HG03575 (cell line): ENCODE measurements around the gene ALS2CL.

Experiments
- ATAC-seq: cut with Tn5 transposase; IDR thresholded peaks from one replicate; pipeline ENCODE4 v1.9.1; 2021; ENCODE audit not compliant: unreplicated experiment, insufficient number of reproducible peaks, low FRiP score; ENCODE audit errors: extremely low read depth

Gene ALS2CL

GRCh38 chr3:46717447-46718231, 24.2 kb upstream of the ALS2CL start, which contains the start of gene PRSS50:
TSS of gene PRSS50 (minus strand) at chr3:46717869. CDS start at chr3:46717824, 45 bp downstream.
- ATAC-seq, result no peak

DNA sequence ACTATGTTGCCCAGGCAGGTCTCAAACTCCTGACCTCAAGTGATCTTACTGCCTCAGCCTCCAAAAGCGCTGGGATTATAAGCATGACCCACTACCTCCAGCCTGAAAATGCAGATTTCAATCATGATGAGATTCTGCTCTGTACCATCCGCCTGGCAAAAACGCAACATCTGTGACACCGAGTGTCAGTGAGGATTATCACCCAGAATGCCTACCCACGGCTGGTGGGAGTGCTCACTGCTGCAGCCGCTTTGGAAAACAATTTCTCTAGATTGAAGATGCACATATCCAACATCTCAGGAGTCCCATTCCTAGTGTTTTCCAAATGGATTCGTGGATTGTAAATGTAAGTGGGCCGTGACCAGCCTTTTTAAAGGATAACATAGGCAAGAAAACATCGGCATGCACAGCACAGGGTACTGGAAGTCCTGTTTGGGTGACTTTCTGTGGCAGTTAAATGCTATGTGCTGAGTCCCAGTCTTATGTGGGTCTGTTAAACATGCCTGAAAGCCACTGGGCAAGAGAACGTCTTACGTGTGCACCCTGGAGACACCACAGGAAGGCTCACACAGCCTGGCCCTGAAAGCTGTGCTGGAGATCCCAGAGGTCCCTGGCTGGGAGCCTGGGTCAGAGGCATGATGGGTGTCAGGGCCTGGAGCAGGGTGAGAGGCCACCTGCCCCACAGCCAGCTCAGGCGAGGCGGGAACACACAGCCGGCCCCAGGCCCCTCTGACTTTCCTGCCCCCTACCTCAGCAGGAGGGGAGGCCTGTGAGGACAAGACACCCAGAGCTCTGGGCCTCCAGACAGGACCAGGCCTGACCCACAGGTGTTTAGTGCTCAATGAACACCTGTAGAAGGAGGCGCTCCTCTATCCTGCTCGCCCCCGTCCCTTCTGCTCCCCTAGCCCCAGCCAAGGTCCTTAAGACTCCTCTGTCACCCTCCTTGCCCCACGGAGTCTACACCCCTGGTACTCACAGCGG, 23.3 kb upstream of the ALS2CL start:
- ATAC-seq, result no peak

GRCh38 chr3:46715507-46716175, 22.2 kb upstream of the ALS2CL start:
- ATAC-seq, result no peak

- no peak for ATAC-seq
Measured at GRCh38 chr3:46714728-46715506, 21.4 kb upstream of the ALS2CL start.

DNA sequence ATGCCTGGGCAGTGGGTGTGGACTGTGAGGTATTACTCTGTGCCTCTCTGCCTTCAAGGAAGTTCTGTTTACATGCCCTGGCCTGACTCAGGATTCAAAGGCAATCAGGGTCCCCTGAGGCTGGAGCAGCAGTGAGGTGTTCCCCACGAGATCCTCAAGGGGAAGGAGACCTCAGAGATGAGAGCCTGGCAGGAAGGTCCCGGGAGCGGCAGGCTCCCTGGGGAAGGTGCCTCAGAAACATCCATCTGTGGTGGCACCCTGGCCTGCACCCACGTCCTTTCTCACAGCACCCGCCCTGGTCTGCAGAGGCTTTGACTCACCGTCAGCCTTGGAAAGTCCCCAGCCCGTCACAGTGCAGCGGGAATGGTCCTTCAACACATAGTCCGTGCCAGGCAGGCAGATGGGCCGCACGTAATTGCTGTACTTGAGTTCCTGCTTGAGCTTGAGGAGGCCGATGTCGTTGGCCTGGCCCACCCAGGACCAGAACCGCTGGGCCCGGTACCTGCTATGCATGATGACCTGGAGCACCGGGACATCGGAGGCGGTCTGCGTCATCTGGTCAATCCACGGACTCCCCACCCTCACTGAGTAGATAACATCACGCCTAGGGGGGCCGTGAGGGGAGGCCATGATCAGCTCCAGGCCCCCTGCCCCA, 20.5 kb upstream of the ALS2CL start:
- ATAC-seq, result no peak

- ATAC-seq, result no peak
Measured at GRCh38 chr3:46713050-46713897, 19.8 kb upstream of the ALS2CL start.

DNA sequence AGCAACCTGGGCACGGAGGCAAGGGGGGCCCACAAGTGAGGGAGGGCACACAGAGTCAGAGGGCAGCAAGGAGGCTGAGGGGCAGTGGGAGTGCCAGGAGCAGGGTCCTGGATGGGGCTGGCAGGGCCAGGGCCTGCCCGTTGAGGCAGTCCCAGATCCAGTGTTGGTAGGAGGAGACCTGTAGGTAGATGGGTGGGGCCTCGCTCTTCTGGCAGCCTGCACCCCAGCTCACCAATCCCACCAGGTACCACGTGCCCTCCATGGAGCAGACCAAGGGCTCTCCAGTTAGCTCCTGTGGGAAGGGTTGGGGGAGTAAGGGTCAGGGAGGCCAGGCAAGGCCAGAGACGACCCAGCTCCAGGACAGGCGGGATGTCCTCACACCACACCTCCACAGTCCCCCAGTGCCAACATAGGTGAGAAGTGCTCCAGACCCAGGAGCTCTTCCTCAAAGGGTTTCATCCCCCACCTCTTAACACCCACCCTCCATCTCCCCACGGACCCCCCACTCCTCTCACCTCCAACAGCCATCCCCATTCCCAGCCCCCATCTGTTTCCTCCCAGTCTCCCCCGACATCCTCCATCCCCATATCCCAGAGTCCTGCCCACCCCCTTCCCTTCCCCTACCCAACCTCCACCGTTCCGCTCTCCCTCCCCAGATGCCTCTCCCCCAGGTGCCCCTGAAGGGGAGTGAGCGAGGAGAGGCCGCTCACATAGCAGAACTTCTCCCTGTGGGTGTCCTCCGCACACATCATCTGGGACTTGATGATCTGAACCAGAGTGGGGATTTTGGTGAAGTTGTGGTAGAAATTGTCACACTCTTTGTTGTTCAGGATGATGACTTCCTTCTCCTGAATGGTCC, 18.9 kb upstream of the ALS2CL start:
- ATAC-seq, result no peak

DNA sequence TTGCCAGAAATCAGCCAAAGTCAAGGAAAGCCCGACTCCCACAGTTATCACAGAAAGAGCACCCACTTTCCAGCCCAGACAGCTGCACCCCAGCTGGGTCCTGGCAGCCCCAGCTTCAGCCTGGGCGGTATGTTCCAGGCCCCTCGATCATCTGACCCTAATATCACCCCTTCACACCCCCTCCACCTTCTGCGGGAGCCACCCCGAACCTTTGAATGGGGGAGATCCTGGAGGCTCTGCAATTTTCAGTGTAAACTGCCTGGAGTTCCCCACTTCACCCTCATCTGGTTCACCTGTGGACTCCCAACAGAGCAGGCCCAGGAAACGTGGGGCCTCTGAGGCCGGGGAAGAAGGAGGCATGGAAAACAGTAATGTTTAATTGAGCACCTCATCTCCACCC, 18.3 kb upstream of the ALS2CL start:
- no peak for ATAC-seq

GRCh38 chr3:46711305-46711704, 17.8 kb upstream of the ALS2CL start:
- ATAC-seq, result no peak

GRCh38 chr3:46710671-46711295, 17.3 kb upstream of the ALS2CL start:
- no peak for ATAC-seq

DNA sequence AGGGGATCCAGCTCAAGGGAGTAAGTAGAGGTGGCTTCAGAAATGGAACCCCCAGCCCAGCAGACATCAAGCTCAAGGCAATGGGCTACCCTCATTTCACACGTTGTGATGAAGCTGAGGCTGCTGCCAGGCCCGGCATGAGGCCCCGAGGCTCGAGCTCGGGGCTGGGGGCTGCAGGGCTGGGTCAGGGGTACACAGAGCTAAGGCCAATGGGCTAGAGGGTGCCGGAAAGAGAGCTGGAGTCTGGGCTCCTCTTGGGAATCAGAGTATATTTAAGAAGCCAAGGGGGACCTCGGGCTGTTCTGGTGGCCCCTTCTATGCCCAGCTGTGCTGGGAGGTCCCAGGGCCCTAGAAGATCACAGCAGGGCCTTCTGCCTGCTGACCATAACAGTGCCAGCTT, 16.8 kb upstream of the ALS2CL start:
- ATAC-seq, result no peak

- no peak for ATAC-seq
Measured at GRCh38 chr3:46709721-46710120, 16.2 kb upstream of the ALS2CL start.

DNA sequence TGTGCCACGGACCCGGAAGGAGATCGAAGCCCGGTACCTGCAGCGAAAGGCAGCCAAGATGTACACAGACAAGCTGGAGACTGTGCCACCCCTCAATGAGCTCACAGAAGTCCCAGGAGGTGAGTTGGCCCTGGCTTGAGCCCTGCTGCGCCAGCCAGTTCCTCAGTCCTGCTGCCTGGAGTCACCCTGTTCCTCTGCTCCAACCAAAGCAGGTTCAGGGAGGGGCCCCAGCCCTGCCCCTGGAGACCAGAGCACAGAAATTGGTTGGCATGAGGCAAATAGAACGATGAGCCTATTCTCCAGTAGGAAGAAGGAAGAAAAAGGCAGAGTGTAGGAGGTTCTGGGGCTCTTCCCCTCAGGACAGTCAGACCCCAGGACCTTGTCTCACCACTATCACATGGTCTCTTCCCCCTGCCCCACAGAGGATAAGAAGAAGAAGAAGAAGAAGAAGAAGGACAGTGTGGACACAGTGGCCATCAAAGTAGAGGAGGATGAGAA, 15.7 kb upstream of the ALS2CL start:
- ATAC-seq, result no peak

- ATAC-seq, result no peak
Measured at GRCh38 chr3:46708401-46709156, 15.1 kb upstream of the ALS2CL start.

DNA sequence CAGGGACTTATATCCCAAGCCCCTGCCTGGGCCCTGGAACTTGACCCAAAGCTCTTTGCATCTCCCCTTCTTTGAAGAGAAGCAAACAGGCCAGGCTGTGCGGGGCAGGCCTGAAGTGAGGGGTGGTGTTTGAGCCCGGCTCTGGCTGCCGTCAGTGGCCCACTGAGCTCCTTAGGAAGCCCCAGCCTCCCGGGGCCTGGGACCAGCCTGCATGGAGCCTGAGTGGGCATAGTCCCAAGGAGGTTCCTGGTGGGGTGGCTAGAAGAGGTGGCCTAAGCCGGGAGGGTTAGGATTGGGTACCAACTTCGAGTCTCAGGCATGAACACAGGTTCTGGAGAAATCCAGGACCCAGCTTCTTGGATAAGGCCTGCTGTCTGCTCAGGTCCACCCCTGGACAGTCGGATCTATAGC, 14.1 kb upstream of the ALS2CL start:
- no peak for ATAC-seq
